ENCODE data around the gene FGF5. TPM values are rescaled to one million over a fixed set of nuclear protein-coding genes. Genes with fewer than 3 reads are reported as not detected.

The FGF5 gene
- total and polyA plus RNA-seq, 11 donors, result 0.10 to 0.83 (median 0.27) TPM; not detected in 2

- Histone ChIP-seq H3K4me3 (no peak overlapping the region), H3K4me1 (no peaks in the 10 kb centered on the region), H3K27me3 (peaks cover 0 to 37% (median 3%) of the 10 kb centered on the region in 9 donors), H3K27ac (no peak overlapping the region), H3K36me3 (no peaks in the 10 kb centered on the region), H3K9me3 (no peaks in the 10 kb centered on the region)
- WGBS, 4 donors, result 46 to 59% (median 53%) methylated on average over 2 of the region's 2 CpGs
- TF ChIP-seq POLR2A (IDR thresholded peaks at IDR 0.05) (no peak), CTCF (IDR thresholded peaks at IDR 0.05) (no peak)
- intact Hi-C loops (cut with DNase I), result no loop called here
- DNase-seq, result no peak
- no peak for ATAC-seq
Observed at GRCh38 chr4:80229128-80229527, 37.3 kb upstream of the FGF5 start.

- H3K27me3 ChIP-seq, result peaks cover 0 to 34% (median 0%) of the 10 kb centered on the region in 9 donors
- H3K36me3 ChIP-seq, result no peaks in the 10 kb centered on the region
- no peak overlapping the region for H3K4me3 ChIP-seq
- ATAC-seq (no peak), DNase-seq (no peak)
- intact Hi-C loops (cut with DNase I), result no loop called here
- WGBS, 4 donors, result 68 to 80% (median 71%) methylated on average over 2 of the region's 2 CpGs
- no peak overlapping the region for H3K27ac ChIP-seq
- no peak for TF ChIP-seq CTCF (IDR thresholded peaks at IDR 0.05)
- TF ChIP-seq POLR2A (IDR thresholded peaks at IDR 0.05), result no peak
- no peaks in the 10 kb centered on the region for H3K9me3 ChIP-seq
- H3K4me1 ChIP-seq, result no peaks in the 10 kb centered on the region
Observed at GRCh38 chr4:80229590-80229989, 36.9 kb upstream of the FGF5 start.

GRCh38 chr4:80231180-80231579 lies 35.3 kb upstream of the FGF5 start:
- Histone ChIP-seq H3K4me1 (no peaks in the 10 kb centered on the region), H3K36me3 (no peaks in the 10 kb centered on the region), H3K9me3 (no peaks in the 10 kb centered on the region), H3K4me3 (no peak overlapping the region), H3K27me3 (peaks cover 0 to 28% (median 0%) of the 10 kb centered on the region in 9 donors), H3K27ac (no peak overlapping the region)
- intact Hi-C loops (cut with DNase I), result no loop called here
- DNase-seq, result no peak
- TF ChIP-seq CTCF (IDR thresholded peaks at IDR 0.05) (no peak), POLR2A (IDR thresholded peaks at IDR 0.05) (no peak)
- no peak for ATAC-seq
- 64 to 87% (median 82%) methylated on average over 5 of the region's 5 CpGs for WGBS, 4 donors

- Histone ChIP-seq H3K27me3 (peaks cover 0 to 32% (median 5%) of the 10 kb centered on the region in 9 donors), H3K4me1 (no peaks in the 10 kb centered on the region), H3K4me3 (no peak overlapping the region), H3K36me3 (no peaks in the 10 kb centered on the region), H3K9me3 (no peaks in the 10 kb centered on the region), H3K27ac (no peak overlapping the region)
- intact Hi-C loops (cut with DNase I), result no loop called here
- TF ChIP-seq CTCF (IDR thresholded peaks at IDR 0.05) (no peak), POLR2A (IDR thresholded peaks at IDR 0.05) (no peak)
- ATAC-seq, result no peak
- WGBS, 4 donors, result 85 to 88% (median 87%) methylated on average over 2 of the region's 2 CpGs
- no peak for DNase-seq
Observed at GRCh38 chr4:80232707-80233370, 33.6 kb upstream of the FGF5 start.

Data from heart left ventricle (tissue), 16 donors.